ENCODE measurements around the gene ANO7.

The ANO7 gene

GRCh38 chr2:241228081-241228859, 39.8 kb downstream of the ANO7 start:
- DNase-seq (ENCODE audit: low spot score): no peak

- DNase-seq (ENCODE audit: low spot score): no peak
Observed at GRCh38 chr2:241228860-241229516, 40.5 kb downstream of the ANO7 start.

- no peak for DNase-seq (ENCODE audit: low spot score)
Observed at GRCh38 chr2:241229563-241230401, 41.3 kb downstream of the ANO7 start.

- DNase-seq (ENCODE audit: low spot score): no peak
Observed at GRCh38 chr2:241230435-241230834, 42.0 kb downstream of the ANO7 start.

- DNase-seq (ENCODE audit: low spot score): no peak
Observed at GRCh38 chr2:241232736-241233575, 44.5 kb downstream of the ANO7 start.

GRCh38 chr2:241234066-241234790, 45.8 kb downstream of the ANO7 start:
- DNase-seq (ENCODE audit: low spot score): no peak

- no peak for DNase-seq (ENCODE audit: low spot score)
Observed at GRCh38 chr2:241234962-241235740, 46.7 kb downstream of the ANO7 start.

- DNase-seq (ENCODE audit: low spot score): no peak
Observed at GRCh38 chr2:241235859-241236593, 47.5 kb downstream of the ANO7 start.

- DNase-seq (ENCODE audit: low spot score): no peak
Observed at GRCh38 chr2:241237047-241237446, 48.6 kb downstream of the ANO7 start.

GRCh38 chr2:241237949-241238371, 49.5 kb downstream of the ANO7 start:
- DNase-seq (ENCODE audit: low spot score): no peak

GRCh38 chr2:241238693-241239198, 50.3 kb downstream of the ANO7 start:
- no peak for DNase-seq (ENCODE audit: low spot score)

GRCh38 chr2:241239552-241240202, 51.2 kb downstream of the ANO7 start:
- DNase-seq (ENCODE audit: low spot score): no peak

GRCh38 chr2:241240320-241241004, 52.0 kb downstream of the ANO7 start:
- no peak for DNase-seq (ENCODE audit: low spot score)

- DNase-seq (ENCODE audit: low spot score): no peak
Observed at GRCh38 chr2:241241669-241242068, 53.2 kb downstream of the ANO7 start.

- DNase-seq (ENCODE audit: low spot score): no peak
Observed at GRCh38 chr2:241242306-241242705, 53.8 kb downstream of the ANO7 start.

GRCh38 chr2:241244368-241244767, 55.9 kb downstream of the ANO7 start:
- no peak for DNase-seq (ENCODE audit: low spot score)

GRCh38 chr2:241248289-241248688, 59.8 kb downstream of the ANO7 start:
- no peak for DNase-seq (ENCODE audit: low spot score)

- DNase-seq (ENCODE audit: low spot score): no peak
Observed at GRCh38 chr2:241248897-241249296, 60.4 kb downstream of the ANO7 start.
